ENCODE measurements around the gene C1QTNF2. TPM values are rescaled to one million over a fixed set of nuclear protein-coding genes. Genes with fewer than 3 reads are reported as not detected.

C1QTNF2 gene
- total RNA-seq, 4 donors from 2014 or later: 0.09 to 0.65 TPM; not detected in 2

GRCh38 chr5:160399402-160400353 lies 29.3 kb upstream of the C1QTNF2 start, which contains the start of gene FAM200C:
Gene FAM200C, minus strand, starts transcription at chr5:160400054. Its CDS starts 4,564 bp downstream, at chr5:160395490.
- Histone ChIP-seq H3K27me3 (no peaks in the 10 kb centered on the region), H3K4me3 (peak within 1 kb of the TSS; percentile 63 to 89 (median 82)), H3K27ac (peak within 1 kb of the TSS; percentile 79 to 84 (median 82)), H3K9me3 (no peaks in the 10 kb centered on the region), H3K36me3 (peaks cover 0 to 34% of the 10 kb centered on the region in 2 donors), H3K4me1 (peaks cover 22 to 36% of the 10 kb centered on the region in 2 donors)
- in situ Hi-C loops (cut with MboI; ENCODE audit: low sequenced_read_pairs in 4 of 4): loop anchor here in 1 of 4 donors (10.0 kb wide), 1 partner anchor 375 kb away; no protein-coding TSS in a partner anchor
- TF ChIP-seq POLR2A (IDR thresholded peaks at IDR 0.05) (peak; percentile 73 to 77), CTCF (IDR thresholded peaks at IDR 0.05 in 4 of 5, conservative IDR thresholded peaks at IDR 0.05 in 1 of 5) (no peak)
- intact Hi-C loops (cut with DNase I; ENCODE audit: low total_unique reads): loop anchor here (1.0 to 5.0 kb wide), 2 partner anchors 22 to 47 kb away; partner anchors contain the start of gene PTTG1
- DNase-seq (peak; percentile 79 to 84), ATAC-seq (peak; percentile 99)

GRCh38 chr5:160398806-160399205 lies 28.4 kb upstream of the C1QTNF2 start:
- peak overlapping the region; percentile 63 to 89 (median 82) for H3K4me3 ChIP-seq
- H3K4me1 ChIP-seq: peaks cover 22 to 36% of the 10 kb centered on the region in 2 donors
- in situ Hi-C loops (cut with MboI; ENCODE audit: low sequenced_read_pairs in 4 of 4): loop anchor here in 1 of 4 donors (10.0 kb wide), 1 partner anchor 374 kb away; no protein-coding TSS in a partner anchor
- ATAC-seq (no peak), DNase-seq (no peak)
- H3K36me3 ChIP-seq: peaks cover 0 to 25% of the 10 kb centered on the region in 2 donors
- TF ChIP-seq CTCF (IDR thresholded peaks at IDR 0.05 in 4 of 5, conservative IDR thresholded peaks at IDR 0.05 in 1 of 5): no peak
- TF ChIP-seq POLR2A (IDR thresholded peaks at IDR 0.05): no peak
- no peaks in the 10 kb centered on the region for H3K27me3 ChIP-seq
- no peaks in the 10 kb centered on the region for H3K9me3 ChIP-seq
- intact Hi-C loops (cut with DNase I; ENCODE audit: low total_unique reads): loop anchor here (5.0 kb wide), 1 partner anchor 47 kb away; no protein-coding TSS in a partner anchor
- no peak overlapping the region for H3K27ac ChIP-seq

- ATAC-seq (no peak), DNase-seq (no peak)
- Histone ChIP-seq H3K4me1 (peaks cover 22 to 45% of the 10 kb centered on the region in 2 donors), H3K9me3 (no peaks in the 10 kb centered on the region), H3K36me3 (peaks cover 0 to 12% of the 10 kb centered on the region in 2 donors), H3K27me3 (no peaks in the 10 kb centered on the region), H3K27ac (no peak overlapping the region), H3K4me3 (no peak overlapping the region)
- in situ Hi-C loops (cut with MboI; ENCODE audit: low sequenced_read_pairs in 4 of 4) (loop anchor here in 1 of 4 donors (10.0 kb wide), 1 partner anchor 373 kb away; no protein-coding TSS in a partner anchor), intact Hi-C loops (cut with DNase I; ENCODE audit: low total_unique reads) (loop anchor here (5.0 kb wide), 1 partner anchor 45 kb away; no protein-coding TSS in a partner anchor)
- TF ChIP-seq CTCF (IDR thresholded peaks at IDR 0.05 in 4 of 5, conservative IDR thresholded peaks at IDR 0.05 in 1 of 5) (no peak), POLR2A (IDR thresholded peaks at IDR 0.05) (no peak)
Observed at GRCh38 chr5:160397492-160397891, 27.1 kb upstream of the C1QTNF2 start.

- DNase-seq (no peak), ATAC-seq (no peak)
- no peak overlapping the region for H3K27ac ChIP-seq
- H3K9me3 ChIP-seq: no peaks in the 10 kb centered on the region
- intact Hi-C loops (cut with DNase I; ENCODE audit: low total_unique reads): loop anchor here (5.0 kb wide), 1 partner anchor 43 kb away; no protein-coding TSS in a partner anchor
- TF ChIP-seq CTCF (IDR thresholded peaks at IDR 0.05 in 4 of 5, conservative IDR thresholded peaks at IDR 0.05 in 1 of 5): no peak
- no peak for TF ChIP-seq POLR2A (IDR thresholded peaks at IDR 0.05)
- no peaks in the 10 kb centered on the region for H3K27me3 ChIP-seq
- no peak overlapping the region for H3K4me3 ChIP-seq
- in situ Hi-C loops (cut with MboI; ENCODE audit: low sequenced_read_pairs in 4 of 4): loop anchor here in 1 of 4 donors (10.0 kb wide), 1 partner anchor 370 kb away; no protein-coding TSS in a partner anchor
- H3K36me3 ChIP-seq: no peaks in the 10 kb centered on the region
- H3K4me1 ChIP-seq: peaks cover 17 to 43% of the 10 kb centered on the region in 2 donors
Observed at GRCh38 chr5:160395111-160395510, 24.7 kb upstream of the C1QTNF2 start.

All from gastrocnemius medialis (tissue), 4 donors.